ENCODE data around the gene POU2F1. TPM values are rescaled to one million over a fixed set of nuclear protein-coding genes. Genes with fewer than 3 reads are reported as not detected.

The POU2F1 gene
- total RNA-seq, 1 experiment from 2014 or later, result 28.5 TPM

GRCh38 chr1:167369933-167370332, 149.2 kb downstream of the POU2F1 start:
- no peak overlapping the region for H2AFZ ChIP-seq
- intact Hi-C loops (cut with micrococcal nuclease; ENCODE audit: unreplicated experiment), result no loop called here
- H3K9me3 ChIP-seq (ENCODE audit: insufficient read depth, low read depth), result no peaks in the 10 kb centered on the region
- H4K20me1 ChIP-seq (ENCODE audit: insufficient read depth), result no peaks in the 10 kb centered on the region
- H3K79me2 ChIP-seq (ENCODE audit: low read depth), result no peaks in the 10 kb centered on the region
- H3K27ac ChIP-seq, result no peak overlapping the region
- POLR2A ChIA-PET (ENCODE audit: unreplicated experiment), result no interaction called here
- TF ChIP-seq EZH2 (IDR thresholded peaks at IDR 0.05; ENCODE audit: low read depth), result no peak
- TF ChIP-seq, protein P1, sequence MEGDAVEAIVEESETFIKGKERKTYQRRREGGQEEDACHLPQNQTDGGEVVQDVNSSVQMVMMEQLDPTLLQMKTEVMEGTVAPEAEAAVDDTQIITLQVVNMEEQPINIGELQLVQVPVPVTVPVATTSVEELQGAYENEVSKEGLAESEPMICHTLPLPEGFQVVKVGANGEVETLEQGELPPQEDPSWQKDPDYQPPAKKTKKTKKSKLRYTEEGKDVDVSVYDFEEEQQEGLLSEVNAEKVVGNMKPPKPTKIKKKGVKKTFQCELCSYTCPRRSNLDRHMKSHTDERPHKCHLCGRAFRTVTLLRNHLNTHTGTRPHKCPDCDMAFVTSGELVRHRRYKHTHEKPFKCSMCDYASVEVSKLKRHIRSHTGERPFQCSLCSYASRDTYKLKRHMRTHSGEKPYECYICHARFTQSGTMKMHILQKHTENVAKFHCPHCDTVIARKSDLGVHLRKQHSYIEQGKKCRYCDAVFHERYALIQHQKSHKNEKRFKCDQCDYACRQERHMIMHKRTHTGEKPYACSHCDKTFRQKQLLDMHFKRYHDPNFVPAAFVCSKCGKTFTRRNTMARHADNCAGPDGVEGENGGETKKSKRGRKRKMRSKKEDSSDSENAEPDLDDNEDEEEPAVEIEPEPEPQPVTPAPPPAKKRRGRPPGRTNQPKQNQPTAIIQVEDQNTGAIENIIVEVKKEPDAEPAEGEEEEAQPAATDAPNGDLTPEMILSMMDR (conservative IDR thresholded peaks at IDR 0.05), result no peak
- H3K9me2 ChIP-seq (ENCODE audit: insufficient read depth), result 0 out of 2 replicates have a peak, but pooled peaks cover 5% of the 10 kb centered on the region
- BruUV-seq (replicated peaks), result no TSS peak
- H3K4me1 ChIP-seq (replicated peaks; ENCODE audit: insufficient read depth), result no peaks in the 10 kb centered on the region
- no peaks in the 10 kb centered on the region for H3K27me3 ChIP-seq (ENCODE audit: insufficient read depth, low read depth)
- no peak overlapping the region for H3K4me2 ChIP-seq
- DNase-seq, result no peak
- no peaks in the 10 kb centered on the region for H3F3A ChIP-seq (ENCODE audit: insufficient read depth, low read depth)
- H3K4me3 ChIP-seq, result no peak overlapping the region
- CTCF ChIA-PET, result interaction anchor here (0.6 kb wide), 1 partner anchor 102 kb away, joined by 5 read pairs; no protein-coding TSS in a partner anchor
- H3K36me3 ChIP-seq (ENCODE audit: low read depth), result no peaks in the 10 kb centered on the region

DNA sequence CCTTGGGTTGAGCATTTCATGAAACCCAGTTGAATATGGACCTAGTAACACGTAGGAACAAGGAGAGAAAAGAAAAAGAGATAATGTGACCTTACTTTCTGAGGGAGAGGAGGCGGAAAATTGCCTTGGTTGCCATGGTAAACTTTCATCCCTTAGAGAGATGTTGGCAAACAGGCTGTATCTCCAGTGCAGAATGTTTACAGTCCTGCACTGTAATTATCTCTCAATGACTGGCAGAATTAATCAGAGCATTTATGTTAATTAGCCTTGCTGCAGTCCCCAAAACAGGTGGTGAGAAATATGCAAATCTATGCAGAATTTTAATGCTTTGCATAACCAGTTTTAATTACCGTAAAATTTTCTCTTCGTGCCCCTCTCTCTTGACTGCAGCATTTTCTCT, 150.3 kb downstream of the POU2F1 start:
- H3K9me3 ChIP-seq (ENCODE audit: insufficient read depth, low read depth), result no peaks in the 10 kb centered on the region
- H3K4me1 ChIP-seq (replicated peaks; ENCODE audit: insufficient read depth), result no peaks in the 10 kb centered on the region
- CTCF ChIA-PET, result no interaction called here
- BruUV-seq (replicated peaks), result no TSS peak
- no peak overlapping the region for H3K4me2 ChIP-seq
- POLR2A ChIA-PET (ENCODE audit: unreplicated experiment), result no interaction called here
- H3F3A ChIP-seq (ENCODE audit: insufficient read depth, low read depth), result no peaks in the 10 kb centered on the region
- H2AFZ ChIP-seq, result no peak overlapping the region
- DNase-seq, result no peak
- TF ChIP-seq, protein P1 (conservative IDR thresholded peaks at IDR 0.05), result no peak
- TF ChIP-seq EZH2 (IDR thresholded peaks at IDR 0.05; ENCODE audit: low read depth), result no peak
- no peaks in the 10 kb centered on the region for H4K20me1 ChIP-seq (ENCODE audit: insufficient read depth)
- intact Hi-C loops (cut with micrococcal nuclease; ENCODE audit: unreplicated experiment), result no loop called here
- H3K27ac ChIP-seq, result no peak overlapping the region
- H3K36me3 ChIP-seq (ENCODE audit: low read depth), result no peaks in the 10 kb centered on the region
- H3K79me2 ChIP-seq (ENCODE audit: low read depth), result no peaks in the 10 kb centered on the region
- no peaks in the 10 kb centered on the region for H3K27me3 ChIP-seq (ENCODE audit: insufficient read depth, low read depth)
- 0 out of 2 replicates have a peak, but pooled peaks cover 5% of the 10 kb centered on the region for H3K9me2 ChIP-seq (ENCODE audit: insufficient read depth)
- H3K4me3 ChIP-seq, result no peak overlapping the region

- Histone ChIP-seq H3K27ac (no peak overlapping the region), H3K4me2 (no peak overlapping the region), H4K20me1 (ENCODE audit: insufficient read depth) (no peaks in the 10 kb centered on the region), H3K9me3 (ENCODE audit: insufficient read depth, low read depth) (no peaks in the 10 kb centered on the region), H3K36me3 (ENCODE audit: low read depth) (no peaks in the 10 kb centered on the region), H3K79me2 (ENCODE audit: low read depth) (no peaks in the 10 kb centered on the region), H3F3A (ENCODE audit: insufficient read depth, low read depth) (no peaks in the 10 kb centered on the region), H3K4me3 (no peak overlapping the region), H2AFZ (no peak overlapping the region), H3K4me1 (replicated peaks; ENCODE audit: insufficient read depth) (no peaks in the 10 kb centered on the region), H3K27me3 (ENCODE audit: insufficient read depth, low read depth) (no peaks in the 10 kb centered on the region), H3K9me2 (ENCODE audit: insufficient read depth) (no peaks in the 10 kb centered on the region)
- ChIA-PET POLR2A (ENCODE audit: unreplicated experiment) (no interaction called here), CTCF (no interaction called here)
- intact Hi-C loops (cut with micrococcal nuclease; ENCODE audit: unreplicated experiment), result no loop called here
- BruUV-seq (replicated peaks), result no TSS peak
- TF ChIP-seq, protein P1 (conservative IDR thresholded peaks at IDR 0.05), result no peak
- no peak for TF ChIP-seq EZH2 (IDR thresholded peaks at IDR 0.05; ENCODE audit: low read depth)
- DNase-seq, result no peak
Measured at GRCh38 chr1:167373398-167373797, 152.7 kb downstream of the POU2F1 start.
